Measurements from ENCODE around the gene PARD3B. TPM values are rescaled to one million over a fixed set of nuclear protein-coding genes. Genes with fewer than 3 reads are reported as not detected.

Gene PARD3B
- total RNA-seq, 1 donor from 2014 or later, result 12.3 TPM

DNA sequence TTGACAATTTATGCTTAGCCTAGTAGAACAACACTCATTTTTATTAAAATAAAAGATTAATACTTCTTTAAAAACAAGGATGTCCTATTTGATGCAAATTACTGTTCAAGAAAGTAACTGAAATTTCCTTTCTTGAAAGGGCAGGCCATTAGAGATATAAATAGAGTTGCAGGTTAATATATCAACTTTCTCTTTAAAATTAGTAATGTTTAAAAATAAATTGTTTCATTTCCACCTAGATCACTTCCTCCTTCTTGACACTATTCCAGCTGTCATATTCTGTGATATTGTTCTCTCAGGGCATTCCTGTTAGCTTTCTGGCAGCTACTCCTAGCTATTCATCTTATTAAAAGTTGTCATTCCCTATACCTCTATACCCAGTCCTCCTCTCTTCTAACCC, 779.1 kb downstream of the PARD3B start:
- no peak for DNase-seq (ENCODE audit: extremely low spot score in 2 of 2)
- Histone ChIP-seq H3K4me3 (no peak overlapping the region), H3K36me3 (no peaks in the 10 kb centered on the region), H3K9me3 (no peaks in the 10 kb centered on the region), H3K4me1 (no peaks in the 10 kb centered on the region), H3K27me3 (no peaks in the 10 kb centered on the region), H3K27ac (no peak overlapping the region)
- TF ChIP-seq POLR2AphosphoS5 (IDR thresholded peaks at IDR 0.05; ENCODE audit: insufficient read depth in 1 of 2, low read depth in 1 of 2) (no peak), POLR2A (IDR thresholded peaks at IDR 0.05) (no peak)
- TF ChIP-seq, protein P1, sequence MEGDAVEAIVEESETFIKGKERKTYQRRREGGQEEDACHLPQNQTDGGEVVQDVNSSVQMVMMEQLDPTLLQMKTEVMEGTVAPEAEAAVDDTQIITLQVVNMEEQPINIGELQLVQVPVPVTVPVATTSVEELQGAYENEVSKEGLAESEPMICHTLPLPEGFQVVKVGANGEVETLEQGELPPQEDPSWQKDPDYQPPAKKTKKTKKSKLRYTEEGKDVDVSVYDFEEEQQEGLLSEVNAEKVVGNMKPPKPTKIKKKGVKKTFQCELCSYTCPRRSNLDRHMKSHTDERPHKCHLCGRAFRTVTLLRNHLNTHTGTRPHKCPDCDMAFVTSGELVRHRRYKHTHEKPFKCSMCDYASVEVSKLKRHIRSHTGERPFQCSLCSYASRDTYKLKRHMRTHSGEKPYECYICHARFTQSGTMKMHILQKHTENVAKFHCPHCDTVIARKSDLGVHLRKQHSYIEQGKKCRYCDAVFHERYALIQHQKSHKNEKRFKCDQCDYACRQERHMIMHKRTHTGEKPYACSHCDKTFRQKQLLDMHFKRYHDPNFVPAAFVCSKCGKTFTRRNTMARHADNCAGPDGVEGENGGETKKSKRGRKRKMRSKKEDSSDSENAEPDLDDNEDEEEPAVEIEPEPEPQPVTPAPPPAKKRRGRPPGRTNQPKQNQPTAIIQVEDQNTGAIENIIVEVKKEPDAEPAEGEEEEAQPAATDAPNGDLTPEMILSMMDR (IDR thresholded peaks at IDR 0.05), result no peak
- intact Hi-C loops (cut with DNase I), result no loop called here

DNA sequence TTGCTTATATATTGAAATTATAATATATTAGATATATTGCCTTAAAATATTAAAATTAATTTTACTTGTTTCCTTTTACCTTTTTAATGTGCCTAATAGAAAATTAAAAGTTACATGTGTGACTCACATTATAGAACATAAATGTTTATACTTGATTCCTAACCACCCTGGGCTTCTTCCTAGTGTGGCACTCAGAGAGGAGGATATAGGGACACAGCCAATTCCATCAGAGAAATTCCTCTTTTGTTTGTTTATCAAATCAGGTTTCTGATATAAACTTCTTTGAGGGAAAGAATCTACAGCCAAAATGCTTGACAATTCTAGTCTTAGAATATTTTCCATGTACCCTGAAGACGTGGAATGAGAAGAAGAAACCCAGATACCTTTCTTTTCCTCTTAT, 788.1 kb downstream of the PARD3B start:
- Histone ChIP-seq H3K4me3 (no peak overlapping the region), H3K27me3 (no peaks in the 10 kb centered on the region), H3K9me3 (no peaks in the 10 kb centered on the region), H3K36me3 (no peaks in the 10 kb centered on the region), H3K27ac (no peak overlapping the region), H3K4me1 (no peaks in the 10 kb centered on the region)
- intact Hi-C loops (cut with DNase I), result no loop called here
- no peak for TF ChIP-seq POLR2A (IDR thresholded peaks at IDR 0.05)
- no peak for DNase-seq (ENCODE audit: extremely low spot score in 2 of 2)

DNA sequence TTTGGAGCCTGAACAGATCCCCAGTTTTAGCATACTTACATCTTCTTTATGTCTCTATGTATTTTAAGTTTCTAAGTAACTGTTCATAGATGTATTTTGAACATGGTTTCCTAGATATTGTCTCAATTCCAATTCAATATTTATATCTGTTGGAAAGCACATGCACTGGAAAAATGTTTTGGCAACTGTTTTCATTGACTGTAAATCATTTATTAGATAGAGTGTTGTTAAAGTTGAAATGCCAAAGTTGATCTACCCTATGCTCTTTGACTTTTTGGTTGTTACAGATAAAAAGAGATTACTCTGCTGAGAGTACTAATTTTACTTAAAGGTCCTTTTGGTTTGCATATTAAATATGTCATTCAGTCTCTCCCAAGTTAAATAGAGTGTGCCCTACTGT, 792.0 kb downstream of the PARD3B start:
- Histone ChIP-seq H3K27ac (no peak overlapping the region), H3K4me3 (no peak overlapping the region), H3K9me3 (no peaks in the 10 kb centered on the region), H3K27me3 (no peaks in the 10 kb centered on the region), H3K36me3 (no peaks in the 10 kb centered on the region), H3K4me1 (no peaks in the 10 kb centered on the region)
- intact Hi-C loops (cut with DNase I), result no loop called here
- TF ChIP-seq POLR2AphosphoS5 (IDR thresholded peaks at IDR 0.05; ENCODE audit: insufficient read depth in 1 of 2, low read depth in 1 of 2) (no peak), POLR2A (IDR thresholded peaks at IDR 0.05) (no peak)
- TF ChIP-seq, protein P1 (IDR thresholded peaks at IDR 0.05), result no peak
- no peak for DNase-seq (ENCODE audit: extremely low spot score in 2 of 2)

DNA sequence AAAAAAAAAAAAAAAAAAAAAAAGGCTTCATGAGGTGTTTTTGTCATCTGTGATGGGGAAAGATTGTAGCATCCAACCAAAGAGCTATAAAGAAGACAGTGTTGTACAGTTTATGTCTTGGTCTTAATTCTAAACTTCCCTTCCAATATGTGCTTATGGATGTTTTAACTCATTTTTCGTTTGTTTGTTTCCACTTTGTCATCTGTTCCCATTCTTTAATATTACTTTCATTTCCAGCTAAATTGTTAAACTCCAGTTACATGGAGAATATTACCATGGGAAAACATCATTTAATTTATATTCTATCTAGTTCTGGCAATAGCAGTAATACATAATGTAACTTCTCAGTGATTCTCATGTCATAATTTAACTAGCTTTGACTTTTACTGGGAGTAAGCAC, 792.9 kb downstream of the PARD3B start:
- Histone ChIP-seq H3K27me3 (no peaks in the 10 kb centered on the region), H3K4me1 (no peaks in the 10 kb centered on the region), H3K36me3 (no peaks in the 10 kb centered on the region), H3K27ac (no peak overlapping the region), H3K4me3 (no peak overlapping the region), H3K9me3 (no peaks in the 10 kb centered on the region)
- no peak for DNase-seq (ENCODE audit: extremely low spot score in 2 of 2)
- intact Hi-C loops (cut with DNase I), result no loop called here
- no peak for TF ChIP-seq POLR2A (IDR thresholded peaks at IDR 0.05)
- TF ChIP-seq, protein P1 (IDR thresholded peaks at IDR 0.05), result no peak
- no peak for TF ChIP-seq POLR2AphosphoS5 (IDR thresholded peaks at IDR 0.05; ENCODE audit: insufficient read depth in 1 of 2, low read depth in 1 of 2)

DNA sequence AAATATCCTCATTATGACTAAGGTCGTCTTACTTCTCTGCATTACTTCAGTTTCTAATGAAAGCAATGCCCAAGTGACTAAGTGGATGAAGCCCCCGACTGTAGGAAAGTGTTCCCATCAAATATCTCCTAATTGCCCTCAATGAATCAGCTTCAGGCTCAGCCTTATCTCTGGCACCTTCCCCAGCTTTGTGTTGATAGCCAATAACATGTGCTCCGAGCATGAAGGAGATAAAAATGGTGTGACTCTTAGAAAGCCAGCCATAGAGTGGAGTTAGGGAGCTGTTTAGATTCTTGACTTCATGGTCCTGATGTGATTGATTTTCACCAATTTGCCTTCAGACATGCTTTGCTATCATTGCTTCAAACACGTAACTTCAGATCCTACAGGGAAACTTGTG, 797.8 kb downstream of the PARD3B start:
- Histone ChIP-seq H3K36me3 (no peaks in the 10 kb centered on the region), H3K4me3 (no peak overlapping the region), H3K27ac (no peak overlapping the region), H3K9me3 (no peaks in the 10 kb centered on the region), H3K4me1 (no peaks in the 10 kb centered on the region), H3K27me3 (no peaks in the 10 kb centered on the region)
- DNase-seq (ENCODE audit: extremely low spot score in 2 of 2), result no peak
- no peak for TF ChIP-seq POLR2AphosphoS5 (IDR thresholded peaks at IDR 0.05; ENCODE audit: insufficient read depth in 1 of 2, low read depth in 1 of 2)
- TF ChIP-seq, protein P1 (IDR thresholded peaks at IDR 0.05), result no peak
- no peak for TF ChIP-seq POLR2A (IDR thresholded peaks at IDR 0.05)
- intact Hi-C loops (cut with DNase I), result no loop called here

DNA sequence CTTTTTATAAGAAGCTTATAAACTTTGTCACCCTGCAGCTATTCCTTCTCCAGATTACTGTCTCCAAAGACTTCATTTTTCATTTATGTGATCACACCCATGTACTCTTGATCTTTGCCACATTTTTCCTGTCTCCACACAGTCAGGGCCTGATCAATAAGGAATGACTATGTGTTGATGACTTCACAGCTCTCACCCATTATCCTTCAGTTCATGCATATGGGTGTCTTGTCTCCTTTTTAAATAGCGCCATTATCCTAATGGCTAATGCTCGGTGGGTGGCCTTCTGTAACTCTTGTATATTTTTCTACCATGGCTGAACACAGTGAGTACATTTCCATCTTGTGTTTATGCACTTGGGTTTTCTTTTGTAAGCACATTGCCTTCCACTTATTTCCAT, 801.4 kb downstream of the PARD3B start:
- Histone ChIP-seq H3K27ac (no peak overlapping the region), H3K4me3 (no peak overlapping the region), H3K27me3 (no peaks in the 10 kb centered on the region), H3K9me3 (no peaks in the 10 kb centered on the region), H3K36me3 (no peaks in the 10 kb centered on the region), H3K4me1 (no peaks in the 10 kb centered on the region)
- no peak for DNase-seq (ENCODE audit: extremely low spot score in 2 of 2)
- intact Hi-C loops (cut with DNase I), result no loop called here
- no peak for TF ChIP-seq POLR2A (IDR thresholded peaks at IDR 0.05)
- TF ChIP-seq, protein P1 (IDR thresholded peaks at IDR 0.05), result no peak
- TF ChIP-seq POLR2AphosphoS5 (IDR thresholded peaks at IDR 0.05; ENCODE audit: insufficient read depth in 1 of 2, low read depth in 1 of 2), result no peak
